ENCODE measurements around the gene NAGK. TPM values are rescaled to one million over a fixed set of nuclear protein-coding genes. Genes with fewer than 3 reads are reported as not detected.
"Not testable (repeated sequence)": the region's sequence is repeated elsewhere in the genome, so short reads cannot be mapped to it uniquely, and the experiment has no call there.

Gene NAGK
- total and polyA plus RNA-seq, 2 of the 8 experiments (the other 6 are each of a cell fraction or from before 2014, with no cell fraction given), result 57.9 to 59.9 TPM

- H2BK20ac ChIP-seq (ENCODE audit: low read length); H3K23me2 ChIP-seq (ENCODE audit: low read depth, low read length); H3K9me3 ChIP-seq (ENCODE audit: insufficient read depth in 2 of 2, low read depth in 1 of 2, low read length in 1 of 2); H2AFZ ChIP-seq (ENCODE audit: low read length); H4K8ac ChIP-seq (ENCODE audit: extremely low read depth, insufficient read depth, low read length); H3K79me1 ChIP-seq (ENCODE audit: low read depth, low read length); H3K27ac ChIP-seq (ENCODE audit: low read depth, low read length); H3K18ac ChIP-seq (ENCODE audit: extremely low read depth, low read length); H2BK12ac ChIP-seq (ENCODE audit: low read depth, low read length); H3K4me3 ChIP-seq (ENCODE audit: extremely low read depth in 1 of 4, insufficient read depth in 2 of 4, low read depth in 3 of 4, low read length in 4 of 4); H2BK5ac ChIP-seq (ENCODE audit: low read depth, low read length); H3K14ac ChIP-seq (ENCODE audit: insufficient read length); H3K4ac ChIP-seq (replicated peaks; ENCODE audit: insufficient read length, low read depth, low read length); H4K5ac ChIP-seq (ENCODE audit: insufficient read length, low read depth, low read length); H2BK120ac ChIP-seq (replicated peaks; ENCODE audit: low read depth, low read length); H2AK5ac ChIP-seq (ENCODE audit: low read depth, low read length); H3K23ac ChIP-seq (ENCODE audit: insufficient read length); H4K91ac ChIP-seq (replicated peaks; ENCODE audit: insufficient read length, low read length); H3K9ac ChIP-seq (replicated peaks in 1 of 4; ENCODE audit: extremely low read depth in 1 of 4, low read depth in 3 of 4, low read length in 3 of 4); H3K4me1 ChIP-seq (replicated peaks in 1 of 4; ENCODE audit: control insufficient read depth in 3 of 4, insufficient read depth in 4 of 4, low read length in 3 of 4); H3K79me2 ChIP-seq (ENCODE audit: control insufficient read depth in 1 of 2, insufficient read depth in 2 of 2, low read length in 2 of 2); DNase-seq (ENCODE audit: low read depth in 1 of 2, low spot score in 2 of 2); H4K20me1 ChIP-seq (replicated peaks in 1 of 2; ENCODE audit: control insufficient read depth in 1 of 2, insufficient read depth in 2 of 2, low read length in 2 of 2); H3K27me3 ChIP-seq (replicated peaks in 1 of 4; ENCODE audit: control insufficient read depth in 3 of 4, extremely low read depth in 1 of 4, insufficient read depth in 3 of 4, low read length in 3 of 4); POLR2A ChIA-PET (ENCODE audit: partially characterized antibody); H3K4me2 ChIP-seq (ENCODE audit: insufficient read depth in 1 of 2, low read depth in 2 of 2, low read length in 2 of 2); H3K56ac ChIP-seq (replicated peaks; ENCODE audit: insufficient read length, low read depth, low read length); FAIRE-seq; H3K36me3 ChIP-seq (ENCODE audit: control insufficient read depth in 2 of 4, insufficient read depth in 4 of 4, low read length in 3 of 4); H2BK15ac ChIP-seq (ENCODE audit: low read length): not testable (repeated sequence)
- CTCF ChIA-PET (ENCODE audit: partially characterized antibody), result interaction anchor here (1.4 kb wide), 1 partner anchor 28 kb away, joined by 3 read pairs; no protein-coding TSS in a partner anchor
- WGBS, 2 experiments (ENCODE audit: extremely low coverage in 1 of 2, insufficient coverage in 1 of 2, insufficient read length in 1 of 2, insufficient replicate concordance in 2 of 2, low coverage in 1 of 2, low lambda C conversion rate in 2 of 2, missing lambda C conversion rate in 1 of 2), result 93% methylated on average over 8 of the region's 8 CpGs; no CpG with 5 or more reads in 1 of the 2 experiments
These were observed 32.2 kb upstream of the NAGK start for GRCh38 chr2:71036296-71036695.

Measured in H1 (cell line).